H9 (cell line): ENCODE measurements around the gene ZNF385B. TPM values are rescaled to one million over a fixed set of nuclear protein-coding genes. Genes with fewer than 3 reads are reported as not detected.

Experiments used
- DNase-seq: peaks from one replicate; pipeline ENCODE4 v3.0.0-alpha.2; 2017
- H2AFZ ChIP-seq: one replicate; pipeline ENCODE4 v1.6.1; 2013; ENCODE audit warnings: mild to moderate bottlenecking, low read length, control low read depth, moderate library complexity
- H2AK5ac ChIP-seq: 2 replicates; pipeline ENCODE4 v1.6.1; 2013; ENCODE audit warnings: low read length, control low read depth, mixed read lengths; ENCODE audit not compliant: insufficient read length
- H2BK120ac ChIP-seq: one replicate; pipeline ENCODE4 v1.6.1; 2013; ENCODE audit warnings: low read depth, mild to moderate bottlenecking, low read length, control low read depth, inconsistent platforms; ENCODE audit not compliant: poor library complexity, severe bottlenecking
- H2BK12ac ChIP-seq: 2 replicates; pipeline ENCODE4 v1.6.1; 2013; ENCODE audit warnings: low read length, control low read depth, mixed read lengths, low read depth; ENCODE audit not compliant: insufficient read length
- H2BK15ac ChIP-seq: 2 replicates; pipeline ENCODE4 v1.6.1; 2013; ENCODE audit warnings: low read depth, low read length, control low read depth
- H2BK20ac ChIP-seq: one replicate; pipeline ENCODE4 v1.6.1; 2013; ENCODE audit warnings: low read depth, mild to moderate bottlenecking, low read length, control low read depth, inconsistent platforms; ENCODE audit not compliant: poor library complexity, severe bottlenecking
- H2BK5ac ChIP-seq: 2 replicates; pipeline ENCODE4 v1.6.1; 2013; ENCODE audit warnings: low read length, control low read depth, mixed read lengths; ENCODE audit not compliant: insufficient read length
- H3K14ac ChIP-seq: 2 replicates; pipeline ENCODE4 v1.6.1; 2013; ENCODE audit warnings: low read length, control low read depth; ENCODE audit not compliant: insufficient read depth
- H3K18ac ChIP-seq: 2 replicates; pipeline ENCODE4 v1.6.1; 2013; ENCODE audit warnings: low read depth, mild to moderate bottlenecking, mixed read lengths, low read length, control low read depth; ENCODE audit not compliant: insufficient read length
- H3K23ac ChIP-seq: 2 replicates; pipeline ENCODE4 v1.6.1; 2013; ENCODE audit warnings: low read length, control low read depth, mixed read lengths, low read depth; ENCODE audit not compliant: insufficient read length
- H3K23me2 ChIP-seq: 2 replicates; pipeline ENCODE4 v1.6.1; 2013; ENCODE audit warnings: low read depth, mild to moderate bottlenecking, mixed read lengths, low read length, control low read depth; ENCODE audit not compliant: insufficient read length, poor library complexity, severe bottlenecking
- H3K27ac ChIP-seq: 2 replicates; pipeline ENCODE4 v1.5.1; 2013; ENCODE audit warnings: low read length, control low read depth, mixed read lengths, low read depth; ENCODE audit not compliant: insufficient read length
- H3K27me3 ChIP-seq: 2 replicates; pipeline ENCODE4 v1.6.1; 2013; ENCODE audit warnings: low read length, control low read depth, inconsistent platforms; ENCODE audit not compliant: insufficient read depth
- H3K4ac ChIP-seq: 2 replicates; pipeline ENCODE4 v1.6.1; 2013; ENCODE audit warnings: low read depth, mild to moderate bottlenecking, control low read depth, inconsistent platforms, low read length, moderate library complexity
- H3K4me1 ChIP-seq: 2 replicates; pipeline ENCODE4 v1.6.1; 2013; ENCODE audit warnings: low read length, control low read depth, inconsistent platforms; ENCODE audit not compliant: insufficient read depth
- H3K4me2 ChIP-seq: 2 replicates; pipeline ENCODE4 v1.6.1; 2013; ENCODE audit warnings: low read length, control low read depth, mixed read lengths; ENCODE audit not compliant: insufficient read length, insufficient read depth
- H3K56ac ChIP-seq: 2 replicates; pipeline ENCODE4 v1.6.1; 2013; ENCODE audit warnings: low read depth, mild to moderate bottlenecking, mixed read lengths, low read length, control low read depth; ENCODE audit not compliant: insufficient read length
- H3K79me1 ChIP-seq: 2 replicates; pipeline ENCODE4 v1.6.1; 2013; ENCODE audit warnings: low read depth, mild to moderate bottlenecking, moderate library complexity, low read length, control low read depth, inconsistent platforms; ENCODE audit not compliant: insufficient read depth, poor library complexity, severe bottlenecking
- H3K79me2 ChIP-seq: 2 replicates; pipeline ENCODE4 v1.6.1; 2013; ENCODE audit warnings: low read length, control low read depth, inconsistent platforms; ENCODE audit not compliant: insufficient read depth
- H3K9ac ChIP-seq: 2 replicates; pipeline ENCODE4 v1.6.1; 2013; ENCODE audit warnings: low read length, control low read depth, mixed read lengths; ENCODE audit not compliant: insufficient read length; ENCODE audit errors: extremely low read depth
- H3K9me3 ChIP-seq: one replicate; pipeline ENCODE4 v1.6.1; 2013; ENCODE audit warnings: low read depth, low read length, inconsistent platforms; ENCODE audit not compliant: control insufficient read depth
- H3T11ph ChIP-seq: one replicate; pipeline ENCODE4 v1.6.1; 2013; ENCODE audit warnings: mild to moderate bottlenecking, low read length, control low read depth, inconsistent platforms
- H4K20me1 ChIP-seq: one replicate; pipeline ENCODE4 v1.6.1; 2013; ENCODE audit not compliant: control insufficient read depth, insufficient read length, insufficient read depth
- H4K5ac ChIP-seq: 2 replicates; pipeline ENCODE4 v1.6.1; 2013; ENCODE audit warnings: low read depth, mild to moderate bottlenecking, mixed read lengths, low read length, control low read depth; ENCODE audit not compliant: insufficient read length
- H4K8ac ChIP-seq: replicated peaks from 2 replicates; pipeline ENCODE4 v1.6.1; 2013; ENCODE audit warnings: low read length, control low read depth, mixed read lengths, low read depth; ENCODE audit not compliant: insufficient read length
- H4K91ac ChIP-seq: 2 replicates; pipeline ENCODE4 v1.6.1; 2013; ENCODE audit warnings: low read depth, mild to moderate bottlenecking, moderate library complexity, mixed read lengths, low read length, control low read depth; ENCODE audit not compliant: insufficient read length
- H3K27ac Mint-ChIP-seq, 3 experiments: 2 replicates in 2 of 3; 3 replicates in 1 of 3; pipeline ENCODE4 v1.8.0; 2020 to 2021; ENCODE audit warnings: mixed read lengths in 3 of 3, mild to moderate bottlenecking in 1 of 3, moderate library complexity in 1 of 3
- H3K27me3 Mint-ChIP-seq: 2 replicates; pipeline ENCODE4 v1.8.0; 2021; ENCODE audit warnings: low read depth, mild to moderate bottlenecking, moderate library complexity, mixed read lengths
- H3K36me3 Mint-ChIP-seq, 3 experiments: 2 replicates in 2 of 3; 3 replicates in 1 of 3; pipeline ENCODE4 v1.8.0; 2020 to 2021; ENCODE audit warnings: low read depth in 3 of 3, mixed read lengths in 3 of 3; ENCODE audit not compliant: insufficient read depth in 1 of 3
- H3K4me1 Mint-ChIP-seq, 2 experiments: 2 replicates each; pipeline ENCODE4 v1.8.0; 2020; ENCODE audit warnings: mixed read lengths in 2 of 2
- H3K4me3 Mint-ChIP-seq, 2 experiments: 2 replicates in 1 of 2; 3 replicates in 1 of 2; pipeline ENCODE4 v1.8.0; 2020 to 2021; ENCODE audit warnings: mild to moderate bottlenecking in 2 of 2, mixed read lengths in 2 of 2, moderate library complexity in 1 of 2
- H3K9me3 Mint-ChIP-seq, 2 experiments: 2 replicates in 1 of 2; 3 replicates in 1 of 2; pipeline ENCODE4 v1.8.0; 2020; ENCODE audit warnings: mild to moderate bottlenecking in 2 of 2, mixed read lengths in 2 of 2, moderate library complexity in 1 of 2
- WGBS: extraction: QIAGEN DNeasy Blood & Tissue Kit; methylation state at CpG from one replicate; pipeline ENCODE4 v1.1.7; 2013; ENCODE audit warnings: missing lambda C conversion rate, low lambda C conversion rate, mixed read lengths; ENCODE audit not compliant: insufficient read length; ENCODE audit errors: extremely low coverage; 5-methylcytosine and 5-hydroxymethylcytosine counted together
- total RNA-seq: library from RNA; stranded (reverse); gene quantifications from 2 replicates; pipeline ENCODE4 v1.2.1, GENCODE V29; 2021
- TF ChIP-seq, protein P1 (sequence below): fragments of 200-600 bp; sonication (generic); conservative IDR thresholded peaks from 3 replicates; pipeline ENCODE4 v1.8.0; 2021; ENCODE audit warnings: antibody characterized with exemption, mild to moderate bottlenecking

ZNF385B gene
- total RNA-seq, 1 experiment from 2014 or later, result 2.1 TPM

DNA sequence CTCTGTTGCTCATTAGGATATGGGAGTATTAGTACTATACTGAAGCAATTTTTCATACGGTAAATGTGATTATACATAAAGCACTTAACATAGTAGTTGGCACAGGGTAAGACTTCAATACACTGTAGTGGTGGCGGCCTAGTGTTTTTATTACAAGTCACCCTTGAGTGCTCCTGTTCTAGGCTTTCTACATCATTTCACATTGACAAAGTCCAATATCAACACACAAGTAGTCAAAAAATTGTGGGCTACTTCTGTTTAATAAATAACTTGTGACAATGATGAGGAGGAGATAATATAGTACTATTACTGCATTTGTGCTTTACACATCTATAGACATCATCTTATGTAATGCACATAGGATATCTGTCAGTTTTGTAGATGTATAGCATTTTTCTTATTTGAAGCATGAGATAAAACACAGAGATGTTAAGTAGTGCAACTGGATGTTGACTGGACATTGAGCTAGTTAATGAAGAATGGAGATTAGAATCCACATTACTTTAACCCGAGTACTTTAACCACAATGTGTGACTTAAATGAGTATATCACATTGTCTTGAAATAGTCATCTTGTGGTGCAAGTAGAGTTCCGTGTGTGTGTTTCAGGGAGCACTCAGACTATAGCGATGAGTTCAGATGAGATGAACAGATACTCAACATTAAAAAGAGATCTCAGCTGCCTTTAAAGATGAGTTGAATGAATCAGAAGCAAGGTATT is 134.8 kb downstream of the ZNF385B start:
- no peak overlapping the region for H3K9ac ChIP-seq
- no peaks in the 10 kb centered on the region for H3K4me1 ChIP-seq
- no peak overlapping the region for H2BK15ac ChIP-seq
- no peaks in the 10 kb centered on the region for H3K79me2 ChIP-seq
- Mint-ChIP-seq H3K27ac (no peak overlapping the region), H3K27me3 (no peaks in the 10 kb centered on the region), H3K4me1 (no peaks in the 10 kb centered on the region), H3K9me3 (no peaks in the 10 kb centered on the region), H3K4me3 (no peak overlapping the region), H3K36me3 (no peaks in the 10 kb centered on the region)
- H3T11ph ChIP-seq, result no peak overlapping the region
- H2BK20ac ChIP-seq, result no peak overlapping the region
- no peak overlapping the region for H4K5ac ChIP-seq
- no peak overlapping the region for H2BK5ac ChIP-seq
- no peaks in the 10 kb centered on the region for H3K79me1 ChIP-seq
- no peaks in the 10 kb centered on the region for H3K27me3 ChIP-seq
- H4K91ac ChIP-seq, result no peak overlapping the region
- no peak overlapping the region for H3K4ac ChIP-seq
- H3K27ac ChIP-seq, result no peak overlapping the region
- DNase-seq, result no peak
- no peak overlapping the region for H3K18ac ChIP-seq
- H3K9me3 ChIP-seq, result no peaks in the 10 kb centered on the region
- H4K8ac ChIP-seq, result no peak overlapping the region
- H2BK120ac ChIP-seq, result no peak overlapping the region
- H2AFZ ChIP-seq, result no peak overlapping the region
- H2AK5ac ChIP-seq, result no peak overlapping the region
- no CpG with 5 or more reads among the region's 5 CpGs for WGBS
- no peak overlapping the region for H3K4me2 ChIP-seq
- no peak overlapping the region for H3K56ac ChIP-seq
- no peak overlapping the region for H3K23ac ChIP-seq
- TF ChIP-seq, protein P1, sequence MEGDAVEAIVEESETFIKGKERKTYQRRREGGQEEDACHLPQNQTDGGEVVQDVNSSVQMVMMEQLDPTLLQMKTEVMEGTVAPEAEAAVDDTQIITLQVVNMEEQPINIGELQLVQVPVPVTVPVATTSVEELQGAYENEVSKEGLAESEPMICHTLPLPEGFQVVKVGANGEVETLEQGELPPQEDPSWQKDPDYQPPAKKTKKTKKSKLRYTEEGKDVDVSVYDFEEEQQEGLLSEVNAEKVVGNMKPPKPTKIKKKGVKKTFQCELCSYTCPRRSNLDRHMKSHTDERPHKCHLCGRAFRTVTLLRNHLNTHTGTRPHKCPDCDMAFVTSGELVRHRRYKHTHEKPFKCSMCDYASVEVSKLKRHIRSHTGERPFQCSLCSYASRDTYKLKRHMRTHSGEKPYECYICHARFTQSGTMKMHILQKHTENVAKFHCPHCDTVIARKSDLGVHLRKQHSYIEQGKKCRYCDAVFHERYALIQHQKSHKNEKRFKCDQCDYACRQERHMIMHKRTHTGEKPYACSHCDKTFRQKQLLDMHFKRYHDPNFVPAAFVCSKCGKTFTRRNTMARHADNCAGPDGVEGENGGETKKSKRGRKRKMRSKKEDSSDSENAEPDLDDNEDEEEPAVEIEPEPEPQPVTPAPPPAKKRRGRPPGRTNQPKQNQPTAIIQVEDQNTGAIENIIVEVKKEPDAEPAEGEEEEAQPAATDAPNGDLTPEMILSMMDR, result no peak
- H3K14ac ChIP-seq, result no peak overlapping the region
- H3K23me2 ChIP-seq, result no peaks in the 10 kb centered on the region
- no peak overlapping the region for H2BK12ac ChIP-seq
- no peaks in the 10 kb centered on the region for H4K20me1 ChIP-seq
